ENCODE results near the gene TMEM217.

- TF ChIP-seq CTCF (IDR thresholded peaks at IDR 0.05) (no peak), EZH2 (IDR thresholded peaks at IDR 0.05; ENCODE audit: borderline replicate concordance, insufficient read depth, low read depth, low read length, poor library complexity, severe bottlenecking) (no peak)
Observed at GRCh38 chr6:37306624-37307222, 48.8 kb upstream of the TMEM217 start.

Data from B cell (primary cell).